Activated CD8-positive, alpha-beta memory T cell treated with anti-CD3 and anti-CD28 coated beads for 36 hours (primary cell): ENCODE results near the gene PLD4. TPM values are rescaled to one million over a fixed set of nuclear protein-coding genes. Genes with fewer than 3 reads are reported as not detected.
"Not testable (repeated sequence)": the region's sequence is repeated elsewhere in the genome, so short reads cannot be mapped to it uniquely, and the experiment has no call there.

Experiments used
- CTCF ChIA-PET: fragments of 350-600 bp; sonication (Branson Sonifier 250); formaldehyde crosslinking; loops from one replicate; lab custom pipeline; 2021; ENCODE audit warnings: antibody characterized with exemption; lab: Charles Lee
- POLR2A ChIA-PET: fragments of 350-600 bp; sonication (Branson Sonifier 250); formaldehyde crosslinking; loops from one replicate; lab custom pipeline; 2021; ENCODE audit warnings: antibody characterized with exemption; lab: Charles Lee
- total RNA-seq, 2 experiments: library from RNA; stranded (reverse); gene quantifications; one replicate each; pipeline ENCODE4 v1.2.3, GENCODE V29; 2021

PLD4 gene
- total RNA-seq, 2 experiments from 2014 or later, result not detected

DNA sequence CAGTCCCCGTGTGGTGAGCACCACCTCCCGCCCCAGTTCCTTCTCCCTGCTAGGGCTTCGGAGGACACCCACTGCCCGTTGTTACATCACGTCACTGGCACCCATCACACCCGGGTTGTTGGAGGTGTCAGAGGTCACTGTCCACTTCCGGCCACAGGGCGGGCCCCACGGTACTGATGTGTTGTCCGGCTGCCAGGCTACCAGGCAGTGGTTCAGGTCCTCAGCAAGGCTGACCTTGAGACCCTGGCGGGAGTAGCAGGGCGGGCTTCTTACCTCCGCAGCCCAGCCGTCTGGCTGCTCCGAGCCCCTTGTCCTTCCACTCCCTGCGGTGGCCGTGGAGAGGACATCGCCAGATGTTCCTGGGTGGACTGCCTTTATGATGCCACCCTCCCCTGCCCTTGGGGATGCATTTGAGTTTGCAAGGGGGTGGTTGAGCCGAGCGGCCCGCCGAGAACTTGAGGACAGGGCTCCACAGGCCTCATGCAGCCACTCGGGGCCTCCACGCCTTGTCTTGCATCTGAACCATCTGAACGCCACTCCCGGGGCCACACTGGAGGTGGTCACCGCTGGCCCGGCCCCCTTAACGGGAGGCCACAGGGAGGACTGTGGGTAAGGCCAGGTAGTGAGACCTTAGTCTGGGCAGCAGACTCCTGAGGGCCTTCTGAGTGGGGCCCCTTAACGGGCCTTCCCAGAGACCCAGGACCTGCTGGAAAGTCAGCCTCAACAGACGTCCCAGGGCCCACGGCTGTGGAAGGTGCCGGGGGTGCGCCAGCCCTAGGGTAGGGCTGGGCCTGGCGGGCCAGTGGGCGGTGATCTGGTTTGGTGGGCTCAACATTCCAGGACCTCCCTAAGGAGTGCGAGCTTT, 27.1 kb upstream of the PLD4 start:
- POLR2A ChIA-PET, result no interaction called here
- CTCF ChIA-PET, result no interaction called here

DNA sequence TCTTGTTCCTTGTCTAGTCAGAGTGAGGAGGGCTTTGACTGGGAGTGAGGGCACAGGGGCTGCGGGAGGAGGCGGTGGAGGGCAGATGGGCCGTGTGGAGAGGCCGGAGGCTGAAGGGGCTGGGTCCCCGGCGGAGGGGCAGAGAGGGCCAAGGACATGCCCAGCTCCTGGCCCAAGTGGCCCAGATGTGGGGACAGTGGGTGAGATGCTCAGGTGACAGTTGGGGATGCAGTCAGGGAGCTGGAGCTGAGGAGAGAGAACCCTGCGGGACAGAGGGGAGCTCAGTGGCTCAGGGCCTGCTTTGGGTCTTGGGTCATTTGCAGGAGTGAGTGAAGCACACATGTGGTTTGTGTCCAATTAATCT, 26.5 kb upstream of the PLD4 start:
- CTCF ChIA-PET, result no interaction called here
- POLR2A ChIA-PET, result no interaction called here

DNA sequence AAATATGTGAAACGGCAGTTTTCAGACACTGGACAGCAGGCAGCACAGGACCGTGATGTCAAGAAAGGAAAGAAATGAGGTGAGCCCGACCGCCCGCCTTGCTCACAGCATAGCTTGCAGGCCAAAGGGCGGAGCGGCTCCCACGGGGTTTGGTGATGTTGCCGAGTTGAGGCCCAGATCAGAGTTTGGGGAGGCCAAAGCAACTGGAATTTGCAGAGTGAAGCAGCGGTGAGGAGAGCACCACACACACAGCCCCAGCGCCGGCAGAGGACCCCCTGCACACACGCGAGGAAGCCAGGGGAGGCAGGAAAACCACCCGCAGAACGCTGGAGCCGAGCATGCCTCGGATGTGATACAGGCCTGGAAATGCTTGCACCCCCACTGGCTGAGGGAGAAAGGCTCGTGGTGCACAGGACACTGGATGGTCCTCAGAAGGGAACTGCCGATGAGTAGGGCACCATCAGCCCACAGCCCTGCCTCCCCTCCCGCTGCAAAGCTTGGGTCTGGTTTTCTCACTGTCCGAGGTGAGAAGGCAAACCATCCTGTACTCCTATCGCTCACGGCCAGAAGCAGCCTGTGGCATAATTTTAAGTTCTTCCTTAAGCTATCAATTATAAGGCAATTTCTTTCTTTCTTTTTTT, 25.7 kb upstream of the PLD4 start:
- ChIA-PET CTCF (interaction anchor here (0.6 kb wide), 1 partner anchor 182 kb away, joined by 3 read pairs; no protein-coding TSS in a partner anchor), POLR2A (no interaction called here)

DNA sequence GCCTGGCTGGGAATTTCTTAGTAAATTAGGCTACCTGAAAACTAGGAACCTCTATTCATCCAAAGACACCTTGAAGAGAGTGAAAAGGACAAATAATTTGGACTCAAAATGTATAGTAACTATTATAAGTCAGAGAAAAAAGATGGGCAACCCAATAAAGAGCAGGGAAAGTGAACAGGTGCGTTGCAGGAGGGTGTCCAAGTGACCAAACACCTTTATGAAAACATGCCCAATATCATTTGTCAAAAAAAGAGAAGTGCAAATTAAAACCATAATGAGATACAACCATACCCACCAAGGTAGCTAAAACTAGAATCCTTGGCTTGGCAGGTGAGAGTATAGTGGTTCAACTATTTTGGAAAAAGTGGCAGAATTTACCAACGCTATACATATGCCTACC, 24.9 kb upstream of the PLD4 start:
- POLR2A ChIA-PET, result no interaction called here
- CTCF ChIA-PET, result no interaction called here

DNA sequence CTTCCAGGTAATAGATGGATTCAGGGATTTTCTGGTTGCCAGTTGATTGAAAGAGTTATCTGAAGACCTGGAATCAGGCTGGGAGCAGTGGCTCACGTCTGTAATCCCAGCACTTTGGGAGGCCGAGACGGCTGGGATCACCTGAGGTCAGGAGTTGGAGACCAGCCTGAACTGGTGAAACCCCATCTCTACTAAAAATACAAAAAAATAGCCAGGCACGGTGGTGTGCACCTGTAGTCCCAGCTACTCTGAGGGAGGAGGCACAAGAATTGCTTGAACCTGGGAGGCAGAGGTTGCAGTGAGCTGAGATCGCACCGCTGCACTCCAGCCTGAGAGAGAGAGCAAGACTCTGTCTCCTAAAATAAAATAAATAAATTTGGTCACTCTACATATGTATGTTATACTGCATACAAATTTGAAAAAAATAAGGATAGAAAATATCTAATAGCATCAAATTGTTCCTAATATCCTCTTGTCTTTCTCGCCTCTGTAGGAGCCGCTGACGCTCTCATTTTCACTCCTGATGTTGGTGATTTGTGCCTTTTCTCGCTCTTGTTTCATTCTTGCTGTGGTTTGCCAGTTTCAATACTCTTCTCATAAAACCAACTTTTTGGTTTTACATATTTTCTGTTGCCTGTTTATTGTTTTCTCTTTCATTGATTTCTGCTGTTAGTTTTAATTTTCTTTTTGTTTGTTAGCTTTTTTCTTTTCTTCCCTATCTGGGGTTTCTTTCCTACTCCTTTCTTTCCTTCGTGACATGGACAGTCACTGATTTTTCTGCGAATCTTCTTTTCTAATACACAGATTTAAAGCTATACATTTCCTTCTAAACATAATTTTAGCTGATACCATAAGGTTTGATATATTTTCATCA, 23.8 kb upstream of the PLD4 start:
- CTCF ChIA-PET, result interaction anchor here (1.0 kb wide), 1 partner anchor 54 kb away, joined by 3 read pairs; no protein-coding TSS in a partner anchor
- POLR2A ChIA-PET, result no interaction called here

DNA sequence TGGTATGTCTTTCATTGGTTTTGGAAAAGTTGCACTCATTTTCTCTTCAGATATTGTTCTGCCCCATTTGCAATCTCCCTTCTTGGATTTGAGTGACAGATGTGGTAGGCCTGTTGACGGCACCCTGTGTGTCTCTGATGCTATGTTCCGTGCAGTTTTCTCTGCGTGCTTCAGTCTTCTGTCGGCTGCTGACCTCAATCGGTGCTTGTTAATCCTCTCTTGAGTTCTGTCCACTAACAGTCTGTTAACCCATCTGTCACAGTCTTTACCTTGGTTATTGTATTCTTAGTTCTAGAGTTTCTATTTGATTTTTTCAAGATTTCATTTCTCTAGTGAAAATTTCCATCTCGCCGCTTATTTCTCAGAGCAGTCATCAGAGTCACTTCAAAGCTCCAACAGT, 20.7 kb upstream of the PLD4 start:
- POLR2A ChIA-PET, result no interaction called here
- CTCF ChIA-PET, result no interaction called here

DNA sequence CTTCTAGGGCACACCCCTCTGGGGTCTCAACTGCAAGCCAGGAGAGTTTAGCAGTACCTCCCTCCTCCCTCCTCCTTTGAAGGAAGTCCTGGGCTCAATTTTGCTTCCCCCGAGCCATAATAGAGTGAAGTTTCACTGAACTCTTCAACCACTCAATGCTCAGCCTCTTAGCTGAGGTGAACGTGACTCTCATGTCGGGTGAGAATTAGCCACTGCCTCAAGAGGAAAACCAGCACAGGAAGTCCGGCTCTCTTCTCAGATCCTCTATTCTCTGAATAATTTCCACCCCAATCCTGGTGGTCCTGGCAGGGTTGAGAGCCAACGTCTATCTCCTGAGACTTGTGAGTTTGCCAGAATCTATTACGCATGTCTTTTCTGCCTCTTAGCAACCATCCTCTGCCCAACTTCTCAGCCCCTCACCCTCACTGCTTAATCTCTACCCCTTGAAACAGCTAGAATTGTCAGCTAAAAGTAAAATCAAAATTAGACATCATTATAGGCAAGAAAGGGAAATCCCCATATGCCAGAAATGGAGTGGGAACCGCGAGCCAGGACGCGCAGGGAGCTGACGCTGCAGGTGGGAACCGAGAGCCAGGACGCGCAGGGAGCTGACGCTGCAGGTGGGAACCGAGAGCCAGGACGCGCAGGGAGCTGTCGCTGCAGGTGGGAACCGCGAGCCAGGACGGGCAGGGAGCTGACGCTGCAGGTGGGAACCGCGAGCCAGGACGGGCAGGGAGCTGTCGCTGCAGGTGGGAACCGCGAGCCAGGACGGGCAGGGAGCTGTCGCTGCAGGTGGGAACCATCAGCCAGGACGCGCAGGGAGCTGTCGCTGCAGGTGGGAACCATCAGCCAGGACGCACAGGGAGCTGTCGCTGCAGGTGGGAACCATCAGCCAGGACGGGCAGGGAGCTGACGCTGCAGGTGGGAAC, 19.8 kb upstream of the PLD4 start:
- POLR2A ChIA-PET, CTCF ChIA-PET: not testable (repeated sequence)

DNA sequence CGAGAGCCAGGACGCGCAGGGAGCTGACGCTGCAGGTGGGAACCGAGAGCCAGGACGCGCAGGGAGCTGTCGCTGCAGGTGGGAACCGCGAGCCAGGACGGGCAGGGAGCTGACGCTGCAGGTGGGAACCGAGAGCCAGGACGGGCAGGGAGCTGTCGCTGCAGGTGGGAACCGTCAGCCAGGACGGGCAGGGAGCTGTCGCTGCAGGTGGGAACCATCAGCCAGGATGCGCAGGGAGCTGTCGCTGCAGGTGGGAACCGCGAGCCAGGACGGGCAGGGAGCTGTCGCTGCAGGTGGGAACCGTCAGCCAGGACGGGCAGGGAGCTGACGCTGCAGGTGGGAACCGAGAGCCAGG, 19.1 kb upstream of the PLD4 start:
- CTCF ChIA-PET, POLR2A ChIA-PET: not testable (repeated sequence)

DNA sequence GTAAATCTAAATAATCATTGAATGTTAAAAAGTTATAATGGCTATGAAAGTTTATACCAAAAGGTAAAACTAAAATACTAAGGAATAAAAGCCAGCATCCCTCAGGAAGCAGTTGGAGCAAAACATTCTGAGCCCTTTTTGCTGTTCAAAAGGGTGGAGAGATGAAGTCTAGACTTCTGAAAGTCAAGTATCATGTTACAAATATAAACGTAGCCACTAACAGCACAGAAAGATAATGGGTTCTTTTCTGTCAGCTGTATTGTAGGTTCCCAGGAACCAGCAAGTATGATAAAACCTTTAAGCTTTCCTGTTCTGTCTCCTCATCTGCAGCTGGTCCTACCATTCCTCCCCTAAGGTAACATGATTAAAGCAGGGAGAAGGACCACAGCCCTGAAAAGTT, 16.4 kb upstream of the PLD4 start:
- CTCF ChIA-PET, result no interaction called here
- POLR2A ChIA-PET, result no interaction called here

DNA sequence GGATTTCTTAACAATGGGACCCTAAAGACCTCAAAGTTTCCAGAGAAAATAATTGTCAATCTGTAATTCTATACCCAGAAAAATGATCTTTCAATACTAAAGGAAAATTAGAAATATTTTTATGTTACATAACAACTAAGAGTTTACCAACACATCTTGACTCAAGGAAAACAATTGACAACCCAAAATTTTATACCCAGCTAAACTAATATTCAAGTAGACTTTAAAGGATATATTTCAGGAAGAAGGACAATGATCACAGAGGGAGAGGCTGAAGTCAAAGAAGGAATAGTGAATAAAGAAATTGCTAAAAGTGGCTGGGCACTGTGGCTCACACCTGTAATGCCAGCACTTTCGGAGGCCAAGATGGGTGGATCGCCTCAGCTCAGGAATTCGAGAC, 12.6 kb upstream of the PLD4 start:
- ChIA-PET CTCF (no interaction called here), POLR2A (no interaction called here)

DNA sequence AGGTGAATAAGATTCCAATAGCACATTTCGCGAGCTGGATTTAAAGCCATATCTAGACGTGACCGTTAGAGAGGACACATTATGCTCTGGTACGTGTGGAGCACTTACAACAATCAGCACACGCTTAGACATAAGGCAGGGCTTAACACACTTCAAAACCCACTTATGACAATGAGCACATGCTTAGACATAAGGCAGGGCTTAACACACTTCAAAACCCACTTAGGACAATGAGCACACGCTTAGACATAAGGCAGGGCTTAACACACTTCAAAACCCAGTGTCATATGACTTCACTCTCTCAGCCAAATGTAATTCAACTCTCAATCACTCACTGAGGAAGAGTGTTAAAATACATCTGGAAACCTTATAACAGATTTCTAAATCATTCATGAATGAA, 11.2 kb upstream of the PLD4 start:
- POLR2A ChIA-PET, result no interaction called here
- CTCF ChIA-PET, result no interaction called here

DNA sequence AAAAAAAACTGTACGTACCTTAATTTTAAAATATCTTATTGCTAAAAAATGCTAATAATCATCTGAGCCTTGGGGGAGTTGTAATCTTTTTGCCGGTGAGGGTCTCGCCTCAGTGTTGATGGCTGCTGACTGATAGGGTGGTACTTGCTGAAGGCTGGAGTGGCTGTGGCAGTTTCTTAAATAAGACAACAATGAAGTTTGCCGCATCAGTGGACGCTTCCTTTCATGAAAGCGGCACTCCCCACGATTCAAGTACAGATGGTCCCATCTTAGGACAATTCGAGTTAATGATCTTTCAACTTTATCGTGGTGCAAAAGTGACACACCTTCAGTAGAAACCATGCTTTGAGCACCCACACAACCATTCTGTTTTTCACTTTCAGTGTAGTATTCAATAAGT, 7.6 kb upstream of the PLD4 start:
- ChIA-PET CTCF (interaction anchor here (1.0 kb wide), 1 partner anchor 58 kb away, joined by 3 read pairs; no protein-coding TSS in a partner anchor), POLR2A (no interaction called here)

DNA sequence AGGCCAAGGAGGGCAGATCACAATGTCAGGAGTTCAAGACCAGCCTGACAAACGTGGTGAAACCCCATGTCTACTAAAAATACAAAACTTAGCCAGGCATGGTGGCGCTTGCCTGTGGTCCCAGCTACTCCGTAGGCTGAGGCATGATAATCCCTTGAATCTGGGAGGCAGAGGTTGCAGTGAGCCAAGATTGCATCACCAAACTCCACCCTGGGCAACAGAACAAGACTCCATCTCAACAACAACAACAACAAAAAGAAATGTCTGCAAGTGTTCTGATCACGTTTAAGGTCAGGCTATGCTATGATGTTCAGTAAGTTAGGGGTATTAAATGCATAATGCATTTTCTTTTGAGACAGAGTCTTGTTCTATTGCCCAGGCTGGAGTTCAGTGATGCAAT, 6.7 kb upstream of the PLD4 start:
- ChIA-PET CTCF (no interaction called here), POLR2A (no interaction called here)

DNA sequence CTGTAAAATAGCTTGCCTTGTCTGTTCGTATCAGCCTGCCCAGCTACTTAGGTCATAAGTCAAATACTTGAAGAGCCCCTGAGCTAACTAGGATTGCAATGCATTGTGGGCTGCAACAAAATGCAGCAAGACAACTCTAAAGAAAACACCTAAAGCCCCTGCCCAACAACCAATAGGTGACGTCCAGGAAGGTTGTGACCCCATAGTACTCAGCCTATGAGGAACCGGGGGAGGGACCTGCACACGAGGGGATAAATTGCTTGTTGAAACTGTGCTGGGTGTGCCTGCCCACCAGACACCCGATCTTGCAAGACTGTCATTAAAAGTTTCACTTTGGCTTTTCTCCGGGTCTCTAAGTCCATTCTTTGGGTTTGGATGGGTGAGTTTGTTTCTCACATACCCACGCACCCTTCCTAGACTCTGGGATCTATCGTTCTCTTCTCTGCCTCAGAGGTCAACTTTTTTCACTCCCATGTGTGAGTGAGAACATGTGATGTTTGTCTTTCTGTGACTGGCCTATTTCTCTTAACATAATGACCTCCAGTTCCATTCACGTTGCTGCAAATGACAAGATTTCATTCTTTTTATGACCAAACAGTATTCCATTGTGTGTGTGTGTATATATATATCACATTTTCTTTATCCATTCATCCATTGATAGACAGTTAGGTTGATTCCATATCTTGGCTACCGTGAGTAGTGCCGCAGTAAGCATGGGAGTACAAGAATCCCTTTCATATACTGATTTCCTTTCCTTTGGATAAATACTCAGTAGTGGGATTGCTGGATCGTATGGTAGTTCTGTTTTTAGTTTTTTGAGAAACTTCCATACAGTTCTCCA, 5.3 kb upstream of the PLD4 start:
- POLR2A ChIA-PET, result interaction anchor here (0.6 kb wide), 1 partner anchor 36 kb away, joined by 3 read pairs; no protein-coding TSS in a partner anchor
- CTCF ChIA-PET, result not testable (repeated sequence)

DNA sequence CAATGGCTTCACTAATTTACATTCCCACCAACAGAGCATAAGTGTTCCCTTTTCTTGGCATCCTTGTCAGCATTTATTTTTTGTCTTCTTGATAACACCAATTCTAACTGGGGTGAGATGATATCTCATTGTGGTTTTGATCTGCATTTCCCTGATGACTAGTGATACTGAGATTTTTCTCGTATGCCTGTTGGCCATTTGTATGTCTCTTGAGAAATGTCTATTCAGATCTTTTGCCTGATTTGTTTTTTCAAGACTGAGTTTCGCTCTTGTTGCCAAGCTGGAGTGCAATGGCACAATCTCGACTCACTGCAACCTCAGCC, 4.7 kb upstream of the PLD4 start:
- POLR2A ChIA-PET, result no interaction called here
- CTCF ChIA-PET, result no interaction called here

DNA sequence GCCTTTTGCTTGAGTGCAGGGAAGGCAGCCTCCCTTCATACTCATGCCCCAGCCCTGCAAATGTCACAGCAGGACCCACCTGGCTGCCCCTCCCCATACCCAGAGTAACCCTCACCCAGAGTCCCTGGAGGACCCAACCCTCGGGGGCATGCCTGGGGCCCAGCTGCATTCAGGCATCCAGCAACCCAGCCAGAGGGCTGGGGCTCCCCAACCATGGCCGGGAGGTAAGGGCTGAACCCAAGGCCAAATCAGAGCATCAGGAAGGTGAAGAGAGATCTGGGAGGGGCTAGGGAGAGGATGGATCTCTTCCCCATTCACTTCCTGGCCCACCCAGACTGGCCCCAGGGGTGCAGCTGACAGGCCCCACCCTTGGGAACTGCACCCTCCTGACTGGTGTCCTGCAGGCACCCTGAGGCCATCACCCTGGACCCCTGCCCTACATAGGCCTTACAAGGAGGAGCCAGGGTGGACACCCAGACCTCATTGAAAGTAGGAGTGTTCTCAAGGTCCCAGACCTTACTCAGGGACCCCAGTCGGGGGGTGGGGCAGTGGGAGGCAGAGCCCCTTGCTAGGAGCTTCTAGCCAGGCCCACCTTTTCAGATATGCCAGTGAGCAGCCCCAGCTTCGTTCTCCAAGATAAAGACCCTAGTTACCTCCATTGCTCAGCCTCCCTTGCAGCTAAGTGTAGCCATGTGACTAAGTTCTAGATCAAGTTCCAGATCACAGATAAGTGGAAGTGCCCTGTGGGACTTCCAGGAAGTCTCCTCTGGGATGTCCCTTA, 849 bp upstream of the PLD4 start:
- CTCF ChIA-PET, result no interaction called here

DNA sequence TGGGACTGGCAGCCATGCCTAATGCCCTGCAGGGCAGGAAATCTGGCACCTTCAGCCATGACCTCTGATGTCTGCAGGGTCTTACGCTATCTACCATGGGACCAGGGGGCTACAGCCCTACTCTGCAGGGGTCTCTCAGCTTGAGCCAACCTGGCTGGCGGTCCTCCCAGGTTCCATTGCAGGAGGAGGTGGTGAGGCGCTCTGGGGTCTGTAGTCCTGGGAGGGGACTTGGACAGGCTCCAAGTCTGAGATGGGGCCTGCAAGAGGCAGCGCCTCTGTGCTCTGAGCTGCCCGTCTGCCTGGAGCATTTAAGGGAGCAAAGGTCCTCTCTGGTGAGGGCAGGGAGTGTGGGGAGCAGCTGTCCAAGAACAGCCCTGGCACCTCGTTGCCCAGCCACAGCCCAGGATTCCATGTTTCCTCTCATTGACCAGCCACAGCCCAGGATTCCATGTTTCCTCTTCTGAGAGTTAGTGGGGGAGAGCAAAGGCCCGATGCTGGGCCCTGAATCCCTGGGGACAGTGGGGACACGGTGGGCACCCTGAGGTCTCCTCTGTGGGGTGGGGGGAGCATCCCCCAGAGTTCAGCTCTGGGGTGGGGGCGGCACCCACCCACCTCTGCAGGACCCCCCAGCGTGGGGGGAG, 655 bp downstream of the PLD4 start:
- POLR2A ChIA-PET, result no interaction called here
- CTCF ChIA-PET, result no interaction called here

More for the DNA sequence above, 849 bp upstream of the PLD4 start:
- POLR2A ChIA-PET, result no interaction called here
